AG04450 (cell line): Measurements from ENCODE around the gene C17orf50. TPM values are rescaled to one million over a fixed set of nuclear protein-coding genes. Genes with fewer than 3 reads are reported as not detected.

Source experiments
- CTCF ChIA-PET: fragments of 300-600, 350-600 bp; formaldehyde crosslinking; extraction: SDS; loops from one replicate; lab custom pipeline; 2022; ENCODE audit warnings: antibody characterized with exemption, inconsistent platforms; lab: Charles Lee
- POLR2A ChIA-PET: fragments of 350-600 bp; formaldehyde crosslinking; extraction: SDS; loops from one replicate; lab custom pipeline; 2021; ENCODE audit warnings: antibody characterized with exemption, inconsistent platforms; lab: Yijun Ruan, JAX
- DNase-seq: peaks from one replicate; pipeline ENCODE4 v3.0.0-alpha.2; 2011; ENCODE audit warnings: low read depth, low spot score
- H3K27ac ChIP-seq: one replicate; pipeline ENCODE4 v1.5.1; 2012; ENCODE audit warnings: low read depth, low read length, control low read depth
- H3K27me3 ChIP-seq: one replicate; pipeline ENCODE4 v1.6.0; 2012; ENCODE audit warnings: low read length; ENCODE audit not compliant: control insufficient read depth, insufficient read depth
- H3K4me3 ChIP-seq: 2 replicates; pipeline ENCODE4 v1.5.1; 2011; ENCODE audit warnings: mild to moderate bottlenecking, low read depth, low read length, control low read depth
- H3K9me3 ChIP-seq: 2 replicates; pipeline ENCODE4 v1.5.1; 2012; ENCODE audit warnings: low read length; ENCODE audit not compliant: control insufficient read depth, insufficient read depth
- CTCF ChIP-seq: IDR thresholded peaks from 2 replicates; pipeline ENCODE4 v1.5.1; 2011; ENCODE audit warnings: low read depth, low read length, control low read depth, inconsistent platforms
- polyA plus RNA-seq: library from polyadenylated mRNA; depleted of rRNA; stranded (reverse); fragments of >200 nt; gene quantifications from 2 replicates; pipeline ENCODE4 v1.2.3, GENCODE V29; 2011

C17orf50 gene
- polyA plus RNA-seq, 1 experiment: not detected

- CTCF ChIA-PET: interaction anchor here (1.1 to 6.6 kb wide), 3 partner anchors 10 to 35 kb away, joined by 5 to 45 read pairs (median 33); no protein-coding TSS in a partner anchor
- no peaks in the 10 kb centered on the region; the same call in 1 of the 2 replicates for H3K9me3 ChIP-seq
- POLR2A ChIA-PET: no interaction called here
- TF ChIP-seq CTCF: no peak
- H3K27me3 ChIP-seq: peaks cover 13% of the 10 kb centered on the region
- no peak overlapping the region for H3K4me3 ChIP-seq
- no peak overlapping the region for H3K27ac ChIP-seq
- no peak for DNase-seq
These were observed 13.2 kb downstream of the C17orf50 start for GRCh38 chr17:35773679-35774425.

- no peak for TF ChIP-seq CTCF
- Histone ChIP-seq H3K27ac (no peak overlapping the region), H3K9me3 (no peaks in the 10 kb centered on the region; the same call in 1 of the 2 replicates), H3K4me3 (no peak overlapping the region), H3K27me3 (peaks cover 19% of the 10 kb centered on the region)
- ChIA-PET CTCF (interaction anchor here (0.6 to 6.6 kb wide), 5 partner anchors 10 to 34 kb away, joined by 3 to 45 read pairs (median 5); no protein-coding TSS in a partner anchor), POLR2A (no interaction called here)
- no peak for DNase-seq
These were observed 13.8 kb downstream of the C17orf50 start for GRCh38 chr17:35774499-35774898.

DNA sequence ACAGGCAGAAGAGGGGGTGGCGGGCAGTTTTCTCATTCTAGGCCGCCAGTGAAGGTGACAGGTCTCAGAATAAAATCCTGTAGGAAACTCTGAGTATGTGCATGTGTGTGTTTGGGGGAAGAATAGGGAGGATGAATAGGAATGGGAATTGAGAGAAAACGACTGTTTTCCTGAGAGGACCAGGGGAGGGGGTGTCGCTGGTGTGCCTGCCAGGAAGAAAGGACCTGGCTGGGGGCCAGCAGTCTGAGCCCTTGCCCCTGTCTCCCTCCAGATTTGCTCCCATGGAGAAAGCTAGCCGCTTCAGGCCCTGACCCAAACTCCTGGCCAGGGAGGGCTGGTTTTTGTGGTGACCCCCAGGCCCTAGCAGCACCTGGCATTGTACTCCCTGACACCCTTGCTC is 14.4 kb downstream of the C17orf50 start:
- peaks cover 16% of the 10 kb centered on the region for H3K27me3 ChIP-seq
- ChIA-PET POLR2A (no interaction called here), CTCF (interaction anchor here (0.6 to 6.6 kb wide), 6 partner anchors 11 to 212 kb away, joined by 3 to 45 read pairs (median 5); no protein-coding TSS in a partner anchor)
- no peak for DNase-seq
- H3K4me3 ChIP-seq: no peak overlapping the region
- TF ChIP-seq CTCF: no peak
- H3K27ac ChIP-seq: no peak overlapping the region
- no peaks in the 10 kb centered on the region; the same call in 1 of the 2 replicates for H3K9me3 ChIP-seq

GRCh38 chr17:35775583-35775982 is 14.9 kb downstream of the C17orf50 start:
- no peak for DNase-seq
- ChIA-PET CTCF (interaction anchor here (0.6 to 6.6 kb wide), 3 partner anchors 12 to 212 kb away, joined by 3 to 45 read pairs (median 33); no protein-coding TSS in a partner anchor), POLR2A (no interaction called here)
- Histone ChIP-seq H3K4me3 (no peak overlapping the region), H3K27ac (no peak overlapping the region), H3K27me3 (peaks cover 16% of the 10 kb centered on the region), H3K9me3 (no peaks in the 10 kb centered on the region; the same call in 1 of the 2 replicates)
- TF ChIP-seq CTCF: no peak
